ENCODE data around the gene TGM1. TPM values are rescaled to one million over a fixed set of nuclear protein-coding genes. Genes with fewer than 3 reads are reported as not detected.

Gene TGM1
- total RNA-seq, 4 donors from 2014 or later = 566 to 1,879 (median 1,037) TPM

- DNase-seq = no peak
- Histone ChIP-seq H3K9me3 (no peaks in the 10 kb centered on the region), H3K27ac (peak overlapping the region; percentile 86 to 99 (median 95)), H3K36me3 (peaks cover 0 to 23% (median 0%) of the 10 kb centered on the region in 3 donors), H3K4me1 (peaks cover 0 to 42% (median 19%) of the 10 kb centered on the region in 3 donors), H3K27me3 (no peaks in the 10 kb centered on the region), H3K4me3 (peak overlapping the region in 3 of 4 donors; percentile 73 to 85 (median 85))
- no peak for TF ChIP-seq CTCF (IDR thresholded peaks at IDR 0.05)
- TF ChIP-seq POLR2A (IDR thresholded peaks at IDR 0.05) = no peak
- intact Hi-C loops (cut with DNase I) = no loop called here
- 78 to 80% methylated on average over 2 of the region's 2 CpGs for WGBS, 2 donors
Observed at GRCh38 chr14:24216345-24216699, 46.7 kb downstream of the TGM1 start.

- peak within 1 kb of the TSS; percentile 53 to 85 (median 79) for H3K4me3 ChIP-seq
- peak within 1 kb of the TSS; percentile 86 to 99 (median 95) for H3K27ac ChIP-seq
- intact Hi-C loops (cut with DNase I) = no loop called here
- peaks cover 0 to 29% (median 0%) of the 10 kb centered on the region in 3 donors for H3K36me3 ChIP-seq
- H3K4me1 ChIP-seq = peaks cover 0 to 47% (median 19%) of the 10 kb centered on the region in 3 donors
- no peaks in the 10 kb centered on the region for H3K27me3 ChIP-seq
- H3K9me3 ChIP-seq = no peaks in the 10 kb centered on the region
- TF ChIP-seq POLR2A (IDR thresholded peaks at IDR 0.05) = peak in 3 of 4 donors; percentile 47 to 77 (median 63)
- TF ChIP-seq CTCF (IDR thresholded peaks at IDR 0.05) = peak; percentile 41 to 71 (median 56)
- WGBS, 2 donors = 0% methylated on average over 13 to 16 of the region's 40 CpGs
- peak; percentile 57 for DNase-seq
Observed at GRCh38 chr14:24215495-24216344, 47.3 kb downstream of the TGM1 start, which contains the start of gene MDP1. TSS of gene MDP1 (minus strand) at chr14:24216066. CDS start at chr14:24215955, 111 bp downstream.

GRCh38 chr14:24213866-24214662 is 48.9 kb downstream of the TGM1 start:
- Histone ChIP-seq H3K4me3 (peak overlapping the region in 2 of 4 donors; percentile 82 to 83), H3K36me3 (peaks cover 4 to 46% (median 9%) of the 10 kb centered on the region in 3 donors), H3K27me3 (no peaks in the 10 kb centered on the region), H3K4me1 (peaks cover 0 to 47% (median 19%) of the 10 kb centered on the region in 3 donors), H3K27ac (peak overlapping the region; percentile 97 to 99 (median 98)), H3K9me3 (no peaks in the 10 kb centered on the region)
- no peak for DNase-seq
- intact Hi-C loops (cut with DNase I) = no loop called here
- 86 to 94% methylated on average over 7 of the region's 7 CpGs for WGBS, 2 donors
- no peak for TF ChIP-seq CTCF (IDR thresholded peaks at IDR 0.05)
- TF ChIP-seq POLR2A (IDR thresholded peaks at IDR 0.05) = no peak

- intact Hi-C loops (cut with DNase I) = no loop called here
- Histone ChIP-seq H3K4me1 (peaks cover 0 to 47% (median 19%) of the 10 kb centered on the region in 3 donors), H3K4me3 (peak within 1 kb of the TSS; percentile 81 to 93 (median 82)), H3K9me3 (no peaks in the 10 kb centered on the region), H3K27ac (peak within 1 kb of the TSS; percentile 97 to 99 (median 98)), H3K36me3 (peaks cover 4 to 54% (median 9%) of the 10 kb centered on the region in 3 donors), H3K27me3 (no peaks in the 10 kb centered on the region)
- 0 to 1% methylated on average over 39 to 41 of the region's 53 CpGs for WGBS, 2 donors
- TF ChIP-seq CTCF (IDR thresholded peaks at IDR 0.05) = peak in 3 of 6 experiments; percentile 12 to 41 (median 33)
- TF ChIP-seq POLR2A (IDR thresholded peaks at IDR 0.05) = peak in 3 of 4 donors; percentile 94 to 97 (median 96)
- peak; percentile 92 for DNase-seq
Observed at GRCh38 chr14:24212924-24213865, 49.8 kb downstream of the TGM1 start, which contains the start of gene CHMP4A. TSS of gene CHMP4A (minus strand) at chr14:24213488. CDS start at chr14:24213439, 49 bp downstream.
